Measurements from ENCODE around the gene RCAN1.

Gene RCAN1
- 22.8 to 264 (median 52.1) reads per million in 18 experiments for total RNA-seq

GRCh38 chr21:34614628-34615486 is at the start of gene RCAN1:
TSS of gene RCAN1 (minus strand) at chr21:34615113. CDS start at chr21:34615011, 102 bp downstream.
- DNase-seq = peak; percentile 96

- no peak for DNase-seq
Observed at GRCh38 chr21:34661848-34662247, 46.9 kb upstream of the RCAN1 start.

GRCh38 chr21:34653522-34653921 is 38.6 kb upstream of the RCAN1 start:
- DNase-seq = no peak

GRCh38 chr21:34651642-34652041 is 36.7 kb upstream of the RCAN1 start:
- DNase-seq = no peak

- peak in 1 of 2 donors; percentile 22 for DNase-seq
Observed at GRCh38 chr21:34650861-34651431, 36.0 kb upstream of the RCAN1 start.

GRCh38 chr21:34649400-34649799 is 34.5 kb upstream of the RCAN1 start:
- no peak for DNase-seq

- no peak for DNase-seq
Observed at GRCh38 chr21:34648739-34649297, 33.9 kb upstream of the RCAN1 start.

- no peak for DNase-seq
Observed at GRCh38 chr21:34647555-34647954, 32.6 kb upstream of the RCAN1 start.

- no peak for DNase-seq
Observed at GRCh38 chr21:34644825-34645224, 29.9 kb upstream of the RCAN1 start.

GRCh38 chr21:34642211-34643075 is 27.5 kb upstream of the RCAN1 start:
- DNase-seq = no peak

- DNase-seq = no peak
Observed at GRCh38 chr21:34640858-34641257, 25.9 kb upstream of the RCAN1 start.

- DNase-seq = peak in 1 of 2 donors; percentile 9
Observed at GRCh38 chr21:34639882-34640788, 25.2 kb upstream of the RCAN1 start.

GRCh38 chr21:34639250-34639649 is 24.3 kb upstream of the RCAN1 start:
- DNase-seq = no peak

- no peak for DNase-seq
Observed at GRCh38 chr21:34636961-34637360, 22.0 kb upstream of the RCAN1 start.

- no peak for DNase-seq
Observed at GRCh38 chr21:34635307-34635706, 20.4 kb upstream of the RCAN1 start.

GRCh38 chr21:34632498-34632897 is 17.6 kb upstream of the RCAN1 start:
- DNase-seq = no peak

GRCh38 chr21:34630536-34631143 is 15.7 kb upstream of the RCAN1 start:
- DNase-seq = peak; percentile 68 to 69

GRCh38 chr21:34626131-34626530 is 11.2 kb upstream of the RCAN1 start:
- DNase-seq = no peak

- no peak for DNase-seq
Observed at GRCh38 chr21:34625030-34625593, 10.2 kb upstream of the RCAN1 start.

GRCh38 chr21:34623516-34623915 is 8.6 kb upstream of the RCAN1 start:
- peak; percentile 14 to 39 for DNase-seq

Data from inflammatory macrophage (primary cell).